GM12873 (cell line): ENCODE measurements around the gene PHF1.

Experiments
- TF ChIP-seq, protein P1 (sequence below): IDR thresholded peaks from 2 replicates; pipeline ENCODE4 v1.5.1; 2012; ENCODE audit warnings: low read depth, mild to moderate bottlenecking, moderate library complexity, low read length, control low read depth; ENCODE audit not compliant: insufficient read depth; ENCODE audit errors: missing control alignments

PHF1 gene

DNA sequence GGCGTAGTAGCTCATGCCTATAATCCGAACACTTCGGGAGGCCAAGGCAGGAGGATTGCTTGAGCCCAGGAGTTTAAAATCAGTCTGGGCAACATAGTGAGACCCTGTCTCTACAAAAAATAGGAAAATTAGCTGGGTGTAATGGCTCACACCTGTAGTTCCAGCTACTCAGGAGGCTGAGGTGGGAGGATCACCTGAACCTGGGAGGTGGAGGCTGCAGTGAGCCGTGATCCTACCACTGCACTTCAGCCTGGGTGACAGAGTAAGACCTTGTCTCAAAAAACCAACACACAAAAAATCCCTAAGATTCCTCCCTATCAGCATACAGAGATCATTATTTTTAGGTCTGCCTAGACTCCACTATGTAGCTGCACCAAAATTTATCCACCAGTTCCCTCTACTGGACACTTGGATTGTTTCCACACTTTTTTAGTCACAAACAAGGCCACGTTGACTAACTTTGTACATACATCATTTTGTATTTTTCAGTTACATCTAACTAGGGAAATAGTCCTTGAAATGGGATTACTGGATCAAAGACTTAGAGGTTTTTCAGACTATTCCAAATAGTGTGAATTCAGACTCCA is 3.6 kb upstream of the PHF1 start:
- TF ChIP-seq, protein P1, sequence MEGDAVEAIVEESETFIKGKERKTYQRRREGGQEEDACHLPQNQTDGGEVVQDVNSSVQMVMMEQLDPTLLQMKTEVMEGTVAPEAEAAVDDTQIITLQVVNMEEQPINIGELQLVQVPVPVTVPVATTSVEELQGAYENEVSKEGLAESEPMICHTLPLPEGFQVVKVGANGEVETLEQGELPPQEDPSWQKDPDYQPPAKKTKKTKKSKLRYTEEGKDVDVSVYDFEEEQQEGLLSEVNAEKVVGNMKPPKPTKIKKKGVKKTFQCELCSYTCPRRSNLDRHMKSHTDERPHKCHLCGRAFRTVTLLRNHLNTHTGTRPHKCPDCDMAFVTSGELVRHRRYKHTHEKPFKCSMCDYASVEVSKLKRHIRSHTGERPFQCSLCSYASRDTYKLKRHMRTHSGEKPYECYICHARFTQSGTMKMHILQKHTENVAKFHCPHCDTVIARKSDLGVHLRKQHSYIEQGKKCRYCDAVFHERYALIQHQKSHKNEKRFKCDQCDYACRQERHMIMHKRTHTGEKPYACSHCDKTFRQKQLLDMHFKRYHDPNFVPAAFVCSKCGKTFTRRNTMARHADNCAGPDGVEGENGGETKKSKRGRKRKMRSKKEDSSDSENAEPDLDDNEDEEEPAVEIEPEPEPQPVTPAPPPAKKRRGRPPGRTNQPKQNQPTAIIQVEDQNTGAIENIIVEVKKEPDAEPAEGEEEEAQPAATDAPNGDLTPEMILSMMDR, result peak; percentile 14

DNA sequence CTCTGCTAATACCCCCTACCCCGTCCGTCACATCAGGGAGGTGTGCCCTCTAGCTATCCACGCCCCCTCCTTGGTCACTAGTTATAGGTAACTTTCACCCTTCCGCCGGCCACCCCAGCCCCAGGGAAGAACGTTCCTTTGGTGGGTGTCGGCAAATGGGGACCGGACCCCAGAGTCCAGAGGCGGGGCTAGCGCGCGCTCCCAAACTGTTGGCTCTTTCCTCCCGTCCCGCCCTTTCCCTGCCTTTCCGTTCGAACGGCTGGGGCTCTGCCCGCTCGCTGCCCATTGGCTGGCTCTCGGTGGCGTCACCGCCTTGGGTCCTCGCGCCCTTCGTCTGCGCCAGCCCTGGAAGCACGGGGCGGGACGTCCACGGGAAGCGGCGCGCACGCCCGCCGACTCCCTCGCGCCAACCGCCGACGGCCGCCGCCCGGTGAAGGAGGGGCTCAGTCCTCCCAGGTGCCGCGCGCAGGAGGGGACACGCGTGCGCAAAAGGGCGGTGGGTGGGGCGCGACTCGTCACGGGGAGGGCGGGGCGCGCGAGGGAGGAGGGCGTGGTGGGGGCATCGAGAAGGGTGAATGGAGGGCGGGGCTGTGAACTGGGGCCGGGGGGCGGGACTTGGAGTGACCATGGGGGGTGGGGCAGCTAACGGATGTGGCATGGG is 634 bp upstream of the PHF1 start:
- TF ChIP-seq, protein P1, result no peak

DNA sequence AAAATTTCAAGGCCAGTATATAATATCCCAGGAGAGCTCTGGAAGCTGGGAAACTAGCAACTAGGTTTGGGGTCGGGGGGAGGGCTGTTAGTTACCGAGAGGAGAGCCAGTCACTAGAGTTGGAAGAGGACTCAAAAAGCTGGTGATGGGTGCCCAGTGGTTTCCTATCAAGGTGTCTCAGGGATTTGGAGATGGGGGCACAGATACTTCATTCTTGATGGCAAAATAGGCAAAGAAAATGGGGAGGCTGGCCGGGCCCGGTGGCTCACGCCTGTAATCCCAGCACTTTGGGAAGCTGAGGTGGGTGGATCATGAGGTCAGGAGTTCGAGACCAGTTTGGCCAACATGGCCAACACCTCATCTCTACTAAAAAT is 805 bp downstream of the PHF1 start:
- TF ChIP-seq, protein P1, result no peak

DNA sequence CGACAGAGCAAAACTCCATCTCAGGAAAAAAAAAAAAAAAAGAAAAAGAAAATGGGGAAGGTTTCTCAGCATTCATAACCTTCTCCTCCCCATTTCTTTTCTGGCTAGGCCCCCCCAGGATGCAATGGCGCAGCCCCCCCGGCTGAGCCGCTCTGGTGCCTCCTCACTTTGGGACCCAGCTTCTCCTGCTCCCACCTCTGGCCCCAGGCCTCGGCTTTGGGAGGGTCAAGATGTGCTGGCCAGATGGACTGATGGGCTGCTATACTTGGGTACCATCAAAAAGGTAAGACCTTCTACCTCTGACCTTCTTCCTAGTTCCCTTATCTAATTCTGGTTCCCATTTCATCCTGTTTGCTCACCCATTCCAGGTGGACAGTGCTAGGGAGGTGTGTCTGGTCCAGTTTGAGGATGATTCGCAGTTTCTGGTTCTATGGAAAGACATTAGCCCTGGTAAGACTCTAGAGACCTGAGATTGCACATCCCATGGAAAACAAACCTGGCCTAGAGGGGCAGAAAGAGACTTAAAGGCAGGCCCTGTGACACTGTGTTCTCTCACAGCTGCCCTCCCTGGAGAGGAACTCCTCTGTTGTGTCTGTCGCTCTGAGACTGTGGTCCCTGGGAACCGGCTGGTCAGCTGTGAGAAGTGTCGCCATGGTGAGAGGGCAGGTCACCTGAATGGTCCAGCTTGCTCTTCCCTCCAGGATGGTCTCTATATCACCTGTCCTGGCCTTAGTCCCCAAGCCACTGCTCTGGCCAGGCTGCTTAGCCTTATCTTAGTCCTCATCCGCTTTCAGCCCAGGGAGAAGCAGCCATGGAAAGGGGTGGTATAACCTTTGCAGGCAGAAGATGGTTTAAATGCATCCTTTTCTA is 1.6 kb downstream of the PHF1 start:
- TF ChIP-seq, protein P1, result no peak

DNA sequence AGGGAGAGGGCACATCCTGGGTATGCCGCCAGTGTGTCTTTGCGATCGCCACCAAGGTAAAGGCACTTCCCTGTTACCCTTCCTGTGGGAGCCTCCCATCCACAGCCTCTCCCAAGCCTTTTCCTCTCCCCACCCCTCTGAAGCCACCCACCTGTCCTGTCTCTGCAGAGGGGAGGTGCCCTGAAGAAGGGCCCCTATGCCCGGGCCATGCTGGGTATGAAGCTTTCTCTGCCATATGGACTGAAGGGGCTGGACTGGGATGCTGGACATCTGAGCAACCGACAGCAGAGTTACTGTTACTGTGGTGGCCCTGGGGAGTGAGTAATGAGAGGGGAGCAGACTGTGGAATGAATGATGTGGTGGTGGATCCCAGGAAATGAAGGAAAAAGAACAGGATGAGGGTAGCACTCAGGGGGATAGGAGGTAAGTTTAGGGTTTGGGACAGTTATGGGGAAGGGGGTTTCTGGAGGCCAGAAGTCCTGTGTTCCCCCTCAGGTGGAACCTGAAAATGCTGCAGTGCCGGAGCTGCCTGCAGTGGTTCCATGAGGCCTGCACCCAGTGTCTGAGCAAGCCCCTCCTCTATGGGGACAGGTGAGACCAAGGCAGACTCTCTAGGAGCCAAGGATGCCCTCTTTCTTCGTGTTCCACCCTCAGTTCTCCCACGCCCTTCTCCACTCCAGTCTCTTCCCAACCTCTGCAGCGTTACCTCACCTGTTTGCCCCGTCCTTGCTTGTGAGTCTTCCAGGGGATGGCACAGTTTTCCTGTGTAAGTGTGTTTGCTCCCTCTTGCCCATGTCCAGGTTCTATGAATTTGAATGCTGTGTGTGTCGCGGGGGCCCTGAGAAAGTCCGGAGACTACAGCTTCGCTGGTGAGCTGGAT is 2.7 kb downstream of the PHF1 start:
- TF ChIP-seq, protein P1, result no peak

DNA sequence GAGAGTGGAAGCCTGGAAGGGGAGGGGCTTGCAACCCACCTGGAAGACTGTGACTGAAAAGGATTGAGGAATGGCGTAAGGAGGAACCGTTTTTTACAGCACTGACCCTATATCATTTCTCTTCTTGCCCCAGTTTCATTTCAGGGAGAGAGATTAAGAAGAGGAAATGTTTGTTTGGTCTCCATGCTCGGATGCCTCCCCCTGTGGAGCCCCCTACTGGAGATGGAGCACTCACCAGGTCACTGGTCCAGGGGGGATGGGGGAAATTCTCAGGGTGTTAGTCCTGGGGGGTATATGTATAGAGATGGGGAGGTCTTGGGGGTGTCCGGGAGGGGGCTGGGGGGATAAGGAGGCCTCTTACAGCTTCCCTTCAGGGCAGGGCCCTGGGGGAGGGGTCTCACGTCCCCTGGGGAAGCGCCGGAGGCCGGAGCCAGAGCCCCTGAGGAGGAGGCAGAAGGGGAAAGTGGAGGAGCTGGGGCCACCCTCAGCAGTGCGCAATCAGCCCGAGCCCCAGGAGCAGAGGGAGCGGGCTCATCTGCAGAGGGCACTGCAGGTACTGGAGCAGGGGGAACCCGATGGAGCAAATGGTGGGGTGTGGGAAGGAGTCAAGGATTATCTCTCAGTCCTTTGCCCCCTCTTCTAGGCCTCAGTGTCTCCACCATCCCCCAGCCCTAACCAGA is 3.9 kb downstream of the PHF1 start:
- TF ChIP-seq, protein P1, result peak; percentile 58
